GM18520 (cell line): ENCODE results near the gene RYR1.
"Not testable (repeated sequence)": the region's sequence is repeated elsewhere in the genome, so short reads cannot be mapped to it uniquely, and the experiment has no call there.

Experiments
- ATAC-seq: cut with Tn5 transposase; IDR thresholded peaks from one replicate; pipeline ENCODE4 v1.9.1; 2021; ENCODE audit not compliant: unreplicated experiment

The RYR1 gene

GRCh38 chr19:38399537-38399936 is 34.0 kb upstream of the RYR1 start:
- ATAC-seq = no peak

- no peak for ATAC-seq
These were observed 33.1 kb upstream of the RYR1 start for GRCh38 chr19:38400361-38400760.

- ATAC-seq = no peak
These were observed 32.3 kb upstream of the RYR1 start for GRCh38 chr19:38401148-38401547.

- ATAC-seq = no peak
These were observed 30.9 kb upstream of the RYR1 start for GRCh38 chr19:38402623-38402966.

- ATAC-seq = peak; percentile 91
These were observed 30.4 kb upstream of the RYR1 start, which contains the start of gene FAM98C for GRCh38 chr19:38402967-38403674. TSS of gene FAM98C (plus strand) at chr19:38403093. CDS start at chr19:38403154, 61 bp downstream.

- no peak for ATAC-seq
These were observed 28.6 kb upstream of the RYR1 start for GRCh38 chr19:38404858-38405257.

GRCh38 chr19:38405276-38405675 is 28.2 kb upstream of the RYR1 start:
- no peak for ATAC-seq

- no peak for ATAC-seq
These were observed 23.8 kb upstream of the RYR1 start for GRCh38 chr19:38409631-38410133.

GRCh38 chr19:38410407-38410806 is 23.1 kb upstream of the RYR1 start:
- ATAC-seq = not testable (repeated sequence)

GRCh38 chr19:38411041-38411712 is 22.3 kb upstream of the RYR1 start:
- no peak for ATAC-seq

- ATAC-seq = not testable (repeated sequence)
These were observed 21.6 kb upstream of the RYR1 start for GRCh38 chr19:38411898-38412297.

- no peak for ATAC-seq
These were observed 21.0 kb upstream of the RYR1 start for GRCh38 chr19:38412491-38412890.

- no peak for ATAC-seq
These were observed 20.5 kb upstream of the RYR1 start for GRCh38 chr19:38412961-38413360.

GRCh38 chr19:38413416-38413815 is 20.1 kb upstream of the RYR1 start:
- no peak for ATAC-seq

GRCh38 chr19:38417146-38417543 is 16.3 kb upstream of the RYR1 start:
- no peak for ATAC-seq

GRCh38 chr19:38417544-38418506 is 15.7 kb upstream of the RYR1 start:
- ATAC-seq = no peak

GRCh38 chr19:38420935-38421334 is 12.6 kb upstream of the RYR1 start:
- no peak for ATAC-seq

GRCh38 chr19:38421856-38422255 is 11.6 kb upstream of the RYR1 start:
- no peak for ATAC-seq

GRCh38 chr19:38422438-38422837 is 11.1 kb upstream of the RYR1 start:
- ATAC-seq = no peak

GRCh38 chr19:38424272-38424671 is 9.2 kb upstream of the RYR1 start:
- ATAC-seq = no peak

- no peak for ATAC-seq
These were observed 8.2 kb upstream of the RYR1 start for GRCh38 chr19:38425222-38425809.
